GM19468 (cell line): ENCODE results near the gene LAMP2.

ENCODE experiments used
- ATAC-seq: cut with Tn5 transposase; IDR thresholded peaks from one replicate; pipeline ENCODE4 v1.9.1; 2021; ENCODE audit warnings: mild to moderate bottlenecking, moderate library complexity, moderate number of reproducible peaks; ENCODE audit not compliant: unreplicated experiment; ENCODE audit errors: extremely low read depth

Gene LAMP2

GRCh38 chrX:120459309-120459708 is 9.8 kb downstream of the LAMP2 start:
- ATAC-seq = no peak

- ATAC-seq = peak; percentile 81
These were observed 11.3 kb downstream of the LAMP2 start for GRCh38 chrX:120457766-120458180.

GRCh38 chrX:120456973-120457372 is 12.1 kb downstream of the LAMP2 start:
- no peak for ATAC-seq

GRCh38 chrX:120453985-120454384 is 15.1 kb downstream of the LAMP2 start:
- no peak for ATAC-seq

GRCh38 chrX:120452131-120452530 is 17.0 kb downstream of the LAMP2 start:
- no peak for ATAC-seq

GRCh38 chrX:120450163-120450562 is 18.9 kb downstream of the LAMP2 start:
- no peak for ATAC-seq

GRCh38 chrX:120446498-120446897 is 22.6 kb downstream of the LAMP2 start:
- no peak for ATAC-seq

- ATAC-seq = no peak
These were observed 29.2 kb downstream of the LAMP2 start for GRCh38 chrX:120439921-120440320.

GRCh38 chrX:120429776-120430540 is 39.1 kb downstream of the LAMP2 start:
- ATAC-seq = no peak

GRCh38 chrX:120428309-120428708 is 40.8 kb downstream of the LAMP2 start:
- no peak for ATAC-seq

- ATAC-seq = no peak
These were observed 42.5 kb downstream of the LAMP2 start for GRCh38 chrX:120426599-120426998.

- no peak for ATAC-seq
These were observed 49.6 kb downstream of the LAMP2 start for GRCh38 chrX:120419463-120419862.

GRCh38 chrX:120408168-120408567 is 60.9 kb downstream of the LAMP2 start:
- no peak for ATAC-seq

GRCh38 chrX:120406638-120407037 is 62.5 kb downstream of the LAMP2 start:
- ATAC-seq = no peak

GRCh38 chrX:120402369-120402768 is 66.7 kb downstream of the LAMP2 start:
- ATAC-seq = no peak

- no peak for ATAC-seq
These were observed 67.8 kb downstream of the LAMP2 start for GRCh38 chrX:120401301-120401700.

GRCh38 chrX:120380699-120381098 is 88.4 kb downstream of the LAMP2 start:
- ATAC-seq = no peak

GRCh38 chrX:120379937-120380681 is 89.0 kb downstream of the LAMP2 start:
- no peak for ATAC-seq

GRCh38 chrX:120378570-120378969 is 90.5 kb downstream of the LAMP2 start:
- ATAC-seq = no peak
